A673 (cell line): ENCODE measurements around the gene PIGB. TPM values are rescaled to one million over a fixed set of nuclear protein-coding genes. Genes with fewer than 3 reads are reported as not detected.

Source experiments
- BruUV-seq: library from RNA; stranded (reverse); fragments of 400-500 nt; replicated peaks from 2 replicates; lab custom pipeline; 2021; lab: Mats Ljungman, UMichigan
- CTCF ChIA-PET: fragments of 300-600 bp; sonication (Branson Sonifier 250); formaldehyde crosslinking; loops from one replicate; lab custom pipeline; 2022; ENCODE audit warnings: antibody characterized with exemption; lab: Charles Lee
- POLR2A ChIA-PET: fragments of 300-600 bp; sonication (Branson Sonifier 250); formaldehyde crosslinking; loops from one replicate; lab custom pipeline; 2022; ENCODE audit warnings: antibody characterized with exemption; ENCODE audit not compliant: low non-redundant PET; lab: Charles Lee
- DNase-seq: peaks from one replicate; pipeline ENCODE4 v3.0.0-alpha.2; 2015; ENCODE audit warnings: low spot score
- H3K27ac ChIP-seq: fragments of 200-600 bp; sonication (generic); 2 replicates; pipeline ENCODE4 v1.5.1; 2016; ENCODE audit warnings: mixed run types, low read depth, mild to moderate bottlenecking, mixed read lengths, antibody characterized with exemption, low read length; ENCODE audit not compliant: poor library complexity, severe bottlenecking
- H3K27me3 ChIP-seq: fragments of 200-600 bp; sonication (generic); replicated peaks from 2 replicates; pipeline ENCODE4 v1.6.1; 2017; ENCODE audit warnings: mixed run types, low read depth, mild to moderate bottlenecking, mixed read lengths, antibody characterized with exemption, low read length; ENCODE audit not compliant: insufficient read depth, poor library complexity
- H3K36me3 ChIP-seq: fragments of 200-600 bp; sonication (generic); 2 replicates; pipeline ENCODE4 v1.6.1; 2016; ENCODE audit warnings: mixed run types, mild to moderate bottlenecking, mixed read lengths, antibody characterized with exemption, low read length; ENCODE audit not compliant: insufficient read depth, poor library complexity, severe bottlenecking
- H3K4me1 ChIP-seq: fragments of 200-600 bp; sonication (generic); 2 replicates; pipeline ENCODE4 v1.6.1; 2017; ENCODE audit warnings: mixed run types, mild to moderate bottlenecking, mixed read lengths, antibody characterized with exemption, low read length; ENCODE audit not compliant: insufficient read depth, poor library complexity, severe bottlenecking
- H3K4me3 ChIP-seq: fragments of 200-600 bp; sonication (generic); 2 replicates; pipeline ENCODE4 v1.5.1; 2016; ENCODE audit warnings: low read depth, mixed run types, mild to moderate bottlenecking, mixed read lengths, low read length; ENCODE audit not compliant: poor library complexity, severe bottlenecking
- H3K9me3 ChIP-seq: fragments of 200-600 bp; sonication (generic); 2 replicates; pipeline ENCODE4 v1.6.1; 2016; ENCODE audit warnings: mixed run types, low read depth, mild to moderate bottlenecking, mixed read lengths, antibody characterized with exemption, low read length; ENCODE audit not compliant: poor library complexity, severe bottlenecking
- CTCF ChIP-seq: fragments of 300-800, 200-600 bp; sonication (generic); conservative IDR thresholded peaks from 2 replicates; pipeline ENCODE4 v1.5.1; 2017; ENCODE audit warnings: low read depth, mild to moderate bottlenecking, antibody characterized with exemption, low read length, moderate library complexity, mixed read lengths
- EZH2 ChIP-seq: fragments of 200-600 bp; sonication (generic); IDR thresholded peaks from 2 replicates; pipeline ENCODE4 v1.6.1; 2017; ENCODE audit warnings: borderline replicate concordance, low read depth, mild to moderate bottlenecking, mixed read lengths, antibody characterized with exemption, low read length; ENCODE audit not compliant: poor library complexity, severe bottlenecking
- intact Hi-C: fragments of 100-400 bp; cut with micrococcal nuclease; formaldehyde crosslinking; loops from one replicate; pipeline ENCODE4 v1.10.0; 2022; ENCODE audit not compliant: unreplicated experiment
- total RNA-seq: library from RNA; stranded (reverse); gene quantifications from 2 replicates; pipeline ENCODE4 v1.2.3, GENCODE V29; 2021

The PIGB gene
- total RNA-seq, 1 experiment from 2014 or later: 8.3 TPM

DNA sequence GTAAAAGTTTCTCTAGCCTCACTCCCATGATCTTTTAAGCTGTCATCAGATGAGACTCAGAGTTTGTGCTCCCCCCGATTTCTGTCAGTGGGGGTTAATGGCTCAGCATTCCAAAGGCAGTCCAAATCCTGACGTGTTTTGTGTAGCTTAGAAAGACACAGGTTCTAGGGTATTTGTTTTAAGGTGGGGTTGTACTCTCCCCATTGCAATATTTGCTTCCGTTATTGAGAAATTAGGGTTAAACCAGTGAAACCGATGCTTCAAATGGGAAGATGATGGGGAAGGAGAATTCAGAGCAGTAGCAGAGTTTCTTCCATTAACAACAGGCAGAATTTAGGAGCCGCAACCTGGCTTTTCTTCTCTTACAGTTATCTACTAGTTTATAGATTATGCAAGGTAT lies 3.4 kb downstream of the PIGB start:
- Histone ChIP-seq H3K27ac (no peak overlapping the region), H3K4me1 (peaks cover 7% of the 10 kb centered on the region), H3K4me3 (no peak overlapping the region), H3K27me3 (no peaks in the 10 kb centered on the region), H3K36me3 (no peaks in the 10 kb centered on the region), H3K9me3 (no peaks in the 10 kb centered on the region)
- BruUV-seq: no TSS peak
- CTCF ChIA-PET: no interaction called here
- intact Hi-C loops: no loop called here
- POLR2A ChIA-PET: no interaction called here
- no peak for DNase-seq
- TF ChIP-seq CTCF (no peak), EZH2 (no peak)

GRCh38 chr15:55327387-55327786 lies 8.4 kb downstream of the PIGB start:
- ChIA-PET CTCF (no interaction called here), POLR2A (no interaction called here)
- no peaks in the 10 kb centered on the region for H3K9me3 ChIP-seq
- H3K27ac ChIP-seq: no peak overlapping the region
- intact Hi-C loops: no loop called here
- BruUV-seq: no TSS peak
- H3K4me3 ChIP-seq: no peak overlapping the region
- H3K36me3 ChIP-seq: no peaks in the 10 kb centered on the region
- no peaks in the 10 kb centered on the region for H3K4me1 ChIP-seq
- TF ChIP-seq EZH2: no peak
- no peak for TF ChIP-seq CTCF
- H3K27me3 ChIP-seq: no peaks in the 10 kb centered on the region
- no peak for DNase-seq

DNA sequence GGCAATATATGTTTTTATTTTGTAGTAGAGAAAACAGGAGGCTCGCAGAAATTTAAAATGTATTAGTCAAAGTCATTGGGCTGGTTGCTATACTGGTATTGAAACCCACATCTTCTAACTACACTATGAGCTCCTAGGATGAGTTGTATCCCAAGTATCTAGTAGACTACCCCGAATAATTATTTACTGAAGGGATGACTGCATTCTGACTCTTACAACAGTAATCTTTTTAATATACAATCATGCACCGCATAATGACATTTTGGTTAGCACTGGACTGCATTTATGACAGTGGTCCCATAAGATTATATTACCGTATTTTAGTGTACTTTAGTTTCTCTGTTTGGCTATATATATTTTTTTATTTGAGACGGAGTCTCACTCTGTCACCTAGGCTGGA lies 15.3 kb downstream of the PIGB start:
- no peaks in the 10 kb centered on the region for H3K4me1 ChIP-seq
- no peaks in the 10 kb centered on the region for H3K27me3 ChIP-seq
- H3K27ac ChIP-seq: no peak overlapping the region
- CTCF ChIA-PET: no interaction called here
- POLR2A ChIA-PET: no interaction called here
- no peak overlapping the region for H3K4me3 ChIP-seq
- intact Hi-C loops: loop anchor here (5.0 kb wide), 1 partner anchor 73 kb away; the partner anchor contains the start of genes CCPG1 and PIERCE2
- no peak for TF ChIP-seq EZH2
- TF ChIP-seq CTCF: no peak
- BruUV-seq: no TSS peak
- no peaks in the 10 kb centered on the region for H3K36me3 ChIP-seq
- no peak for DNase-seq
- H3K9me3 ChIP-seq: no peaks in the 10 kb centered on the region
